GM12801 (cell line): ENCODE data around the gene TRIM37.

Experiments
- CTCF ChIP-seq: IDR thresholded peaks from one replicate; pipeline ENCODE4 v1.5.1; 2011; ENCODE audit warnings: control low read depth; ENCODE audit not compliant: insufficient read length; ENCODE audit errors: extremely low read depth

The TRIM37 gene

GRCh38 chr17:59151006-59151405 is 44.3 kb upstream of the TRIM37 start:
- no peak for TF ChIP-seq CTCF

GRCh38 chr17:59149841-59150511 is 43.3 kb upstream of the TRIM37 start:
- TF ChIP-seq CTCF: no peak

GRCh38 chr17:59149051-59149450 is 42.4 kb upstream of the TRIM37 start:
- no peak for TF ChIP-seq CTCF

- no peak for TF ChIP-seq CTCF
These were observed 39.0 kb upstream of the TRIM37 start for GRCh38 chr17:59145571-59146096.

- TF ChIP-seq CTCF: no peak
These were observed 35.2 kb upstream of the TRIM37 start for GRCh38 chr17:59141860-59142259.

GRCh38 chr17:59139939-59140338 is 33.3 kb upstream of the TRIM37 start:
- no peak for TF ChIP-seq CTCF

GRCh38 chr17:59131131-59131530 is 24.5 kb upstream of the TRIM37 start:
- no peak for TF ChIP-seq CTCF

GRCh38 chr17:59129814-59130213 is 23.1 kb upstream of the TRIM37 start:
- no peak for TF ChIP-seq CTCF
